ENCODE results near the gene FRMD1.

Gene FRMD1

GRCh38 chr6:168056892-168057527 lies 22.0 kb downstream of the FRMD1 start:
- DNase-seq (ENCODE audit: extremely low read depth, insufficient read length) = no peak
- no peak for TF ChIP-seq CTCF (IDR thresholded peaks at IDR 0.05; ENCODE audit: insufficient read depth, low read length, poor library complexity, severe bottlenecking)
- no peaks in the 10 kb centered on the region for H3K27me3 ChIP-seq (replicated peaks; ENCODE audit: control insufficient read depth, insufficient read depth, low read length)
- no peak overlapping the region for H3K4me3 ChIP-seq (replicated peaks; ENCODE audit: low read depth, low read length)
- H3K36me3 ChIP-seq (ENCODE audit: control insufficient read depth, insufficient read depth, low read length) = no peaks in the 10 kb centered on the region

- H3K27me3 ChIP-seq (replicated peaks; ENCODE audit: control insufficient read depth, insufficient read depth, low read length) = no peaks in the 10 kb centered on the region
- H3K36me3 ChIP-seq (ENCODE audit: control insufficient read depth, insufficient read depth, low read length) = no peaks in the 10 kb centered on the region
- DNase-seq (ENCODE audit: extremely low read depth, insufficient read length) = no peak
- H3K4me3 ChIP-seq (replicated peaks; ENCODE audit: low read depth, low read length) = no peak overlapping the region
- no peak for TF ChIP-seq CTCF (IDR thresholded peaks at IDR 0.05; ENCODE audit: insufficient read depth, low read length, poor library complexity, severe bottlenecking)
Observed at GRCh38 chr6:168055696-168056489, 23.1 kb downstream of the FRMD1 start.

- Histone ChIP-seq H3K36me3 (ENCODE audit: control insufficient read depth, insufficient read depth, low read length) (no peaks in the 10 kb centered on the region), H3K4me3 (replicated peaks; ENCODE audit: low read depth, low read length) (no peak overlapping the region), H3K27me3 (replicated peaks; ENCODE audit: control insufficient read depth, insufficient read depth, low read length) (no peaks in the 10 kb centered on the region)
- no peak for DNase-seq (ENCODE audit: extremely low read depth, insufficient read length)
- no peak for TF ChIP-seq CTCF (IDR thresholded peaks at IDR 0.05; ENCODE audit: insufficient read depth, low read length, poor library complexity, severe bottlenecking)
Observed at GRCh38 chr6:168054765-168055560, 24.0 kb downstream of the FRMD1 start.

GRCh38 chr6:168053957-168054471 lies 25.0 kb downstream of the FRMD1 start:
- no peak for DNase-seq (ENCODE audit: extremely low read depth, insufficient read length)
- H3K36me3 ChIP-seq (ENCODE audit: control insufficient read depth, insufficient read depth, low read length) = no peaks in the 10 kb centered on the region
- no peak for TF ChIP-seq CTCF (IDR thresholded peaks at IDR 0.05; ENCODE audit: insufficient read depth, low read length, poor library complexity, severe bottlenecking)
- no peaks in the 10 kb centered on the region for H3K27me3 ChIP-seq (replicated peaks; ENCODE audit: control insufficient read depth, insufficient read depth, low read length)
- no peak overlapping the region for H3K4me3 ChIP-seq (replicated peaks; ENCODE audit: low read depth, low read length)

GRCh38 chr6:168053086-168053956 lies 25.7 kb downstream of the FRMD1 start:
- Histone ChIP-seq H3K36me3 (ENCODE audit: control insufficient read depth, insufficient read depth, low read length) (no peaks in the 10 kb centered on the region), H3K27me3 (replicated peaks; ENCODE audit: control insufficient read depth, insufficient read depth, low read length) (no peaks in the 10 kb centered on the region), H3K4me3 (replicated peaks; ENCODE audit: low read depth, low read length) (no peak overlapping the region)
- DNase-seq (ENCODE audit: extremely low read depth, insufficient read length) = no peak
- no peak for TF ChIP-seq CTCF (IDR thresholded peaks at IDR 0.05; ENCODE audit: insufficient read depth, low read length, poor library complexity, severe bottlenecking)
